ENCODE data around the gene FBXL13. TPM values are rescaled to one million over a fixed set of nuclear protein-coding genes. Genes with fewer than 3 reads are reported as not detected.
"Not testable (repeated sequence)": the region's sequence is repeated elsewhere in the genome, so short reads cannot be mapped to it uniquely, and the experiment has no call there.

Gene FBXL13
- total RNA-seq, 1 experiment from 2014 or later, result 1.3 TPM

DNA sequence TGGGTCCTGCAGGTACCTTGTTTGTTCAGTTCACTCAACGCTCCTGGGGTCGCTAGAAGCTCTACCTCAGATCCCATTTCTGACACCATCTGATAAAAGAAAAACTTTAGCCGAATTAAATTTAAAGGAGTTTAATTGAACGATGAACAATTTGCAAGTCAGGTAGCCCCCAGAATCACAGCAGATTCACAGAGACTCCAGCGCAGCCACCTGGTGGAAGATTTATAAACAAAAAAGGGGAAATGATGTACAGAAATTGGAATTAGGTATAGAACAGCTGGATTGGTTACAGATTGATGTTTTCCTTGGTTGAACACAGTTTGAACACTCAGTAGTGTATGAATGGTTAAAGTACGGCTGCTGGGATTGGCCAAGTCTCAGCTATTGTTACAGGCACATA lies 23.1 kb downstream of the FBXL13 start:
- CTCF ChIA-PET, result no interaction called here
- intact Hi-C loops (cut with micrococcal nuclease; ENCODE audit: unreplicated experiment), result no loop called here
- Mint-ChIP-seq H3K4me3 (ENCODE audit: low read depth, unreplicated experiment) (no peak overlapping the region), H3K27me3 (ENCODE audit: unreplicated experiment) (no peaks in the 10 kb centered on the region), H3K36me3 (ENCODE audit: insufficient read depth, unreplicated experiment) (no peaks in the 10 kb centered on the region), H3K9me3 (ENCODE audit: low read depth, unreplicated experiment) (peaks cover 2% of the 10 kb centered on the region), H3K27ac (ENCODE audit: unreplicated experiment) (no peak overlapping the region), H3K4me1 (ENCODE audit: low read depth, unreplicated experiment) (no peaks in the 10 kb centered on the region)
- DNase-seq, result no peak
- BruUV-seq (replicated peaks), result no TSS peak
- TF ChIP-seq, protein P1, sequence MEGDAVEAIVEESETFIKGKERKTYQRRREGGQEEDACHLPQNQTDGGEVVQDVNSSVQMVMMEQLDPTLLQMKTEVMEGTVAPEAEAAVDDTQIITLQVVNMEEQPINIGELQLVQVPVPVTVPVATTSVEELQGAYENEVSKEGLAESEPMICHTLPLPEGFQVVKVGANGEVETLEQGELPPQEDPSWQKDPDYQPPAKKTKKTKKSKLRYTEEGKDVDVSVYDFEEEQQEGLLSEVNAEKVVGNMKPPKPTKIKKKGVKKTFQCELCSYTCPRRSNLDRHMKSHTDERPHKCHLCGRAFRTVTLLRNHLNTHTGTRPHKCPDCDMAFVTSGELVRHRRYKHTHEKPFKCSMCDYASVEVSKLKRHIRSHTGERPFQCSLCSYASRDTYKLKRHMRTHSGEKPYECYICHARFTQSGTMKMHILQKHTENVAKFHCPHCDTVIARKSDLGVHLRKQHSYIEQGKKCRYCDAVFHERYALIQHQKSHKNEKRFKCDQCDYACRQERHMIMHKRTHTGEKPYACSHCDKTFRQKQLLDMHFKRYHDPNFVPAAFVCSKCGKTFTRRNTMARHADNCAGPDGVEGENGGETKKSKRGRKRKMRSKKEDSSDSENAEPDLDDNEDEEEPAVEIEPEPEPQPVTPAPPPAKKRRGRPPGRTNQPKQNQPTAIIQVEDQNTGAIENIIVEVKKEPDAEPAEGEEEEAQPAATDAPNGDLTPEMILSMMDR (IDR thresholded peaks at IDR 0.05; ENCODE audit: unreplicated experiment), result no peak

DNA sequence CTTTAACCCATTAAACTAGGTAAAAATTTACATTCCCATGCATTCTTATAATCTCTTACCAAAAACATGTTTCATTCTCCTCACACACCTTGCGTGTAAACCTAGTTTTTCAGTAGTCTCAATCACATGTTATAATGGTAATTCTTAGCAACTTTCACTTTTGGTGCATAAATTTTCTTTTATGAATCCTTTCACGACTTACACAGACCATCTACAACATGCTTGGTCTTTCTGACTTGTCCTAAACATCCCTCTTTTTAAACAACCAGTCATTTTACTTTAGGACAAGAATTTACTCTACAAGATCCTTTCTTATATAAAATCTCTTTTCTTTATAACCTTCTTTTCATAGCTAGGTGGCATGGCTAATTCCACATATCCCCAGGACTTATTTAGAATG lies 25.8 kb downstream of the FBXL13 start:
- Mint-ChIP-seq H3K4me1 (ENCODE audit: low read depth, unreplicated experiment) (no peaks in the 10 kb centered on the region), H3K4me3 (ENCODE audit: low read depth, unreplicated experiment) (no peak overlapping the region), H3K27me3 (ENCODE audit: unreplicated experiment) (no peaks in the 10 kb centered on the region), H3K27ac (ENCODE audit: unreplicated experiment) (no peak overlapping the region), H3K36me3 (ENCODE audit: insufficient read depth, unreplicated experiment) (no peaks in the 10 kb centered on the region), H3K9me3 (ENCODE audit: low read depth, unreplicated experiment) (peaks cover 2% of the 10 kb centered on the region)
- intact Hi-C loops (cut with micrococcal nuclease; ENCODE audit: unreplicated experiment), result no loop called here
- no TSS peak for BruUV-seq (replicated peaks)
- DNase-seq, result no peak
- TF ChIP-seq, protein P1 (IDR thresholded peaks at IDR 0.05; ENCODE audit: unreplicated experiment), result no peak
- CTCF ChIA-PET, result no interaction called here

DNA sequence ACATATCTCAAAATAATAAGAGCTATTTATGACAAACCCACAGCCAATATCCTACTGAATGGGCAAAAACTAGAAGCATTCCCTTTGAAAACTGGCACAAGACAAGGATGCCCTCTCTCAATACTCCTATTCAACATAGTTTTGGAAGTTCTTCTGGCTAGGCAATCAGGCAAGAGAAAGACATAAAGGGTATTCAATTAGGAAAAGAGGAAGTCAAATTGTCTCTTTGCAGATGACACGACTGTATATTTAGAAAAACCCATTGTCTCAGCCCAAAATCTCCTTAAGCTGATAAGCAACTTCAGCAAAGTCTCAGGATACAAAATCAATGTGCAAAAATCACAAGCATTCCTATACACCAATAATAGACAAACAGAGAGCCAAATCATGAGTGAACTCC lies 32.8 kb downstream of the FBXL13 start:
- H3K4me1 Mint-ChIP-seq (ENCODE audit: low read depth, unreplicated experiment), result peaks cover 11% of the 10 kb centered on the region
- BruUV-seq (replicated peaks); intact Hi-C loops (cut with micrococcal nuclease; ENCODE audit: unreplicated experiment); H3K27me3 Mint-ChIP-seq (ENCODE audit: unreplicated experiment); H3K4me3 Mint-ChIP-seq (ENCODE audit: low read depth, unreplicated experiment); H3K27ac Mint-ChIP-seq (ENCODE audit: unreplicated experiment); CTCF ChIA-PET; DNase-seq; H3K9me3 Mint-ChIP-seq (ENCODE audit: low read depth, unreplicated experiment); H3K36me3 Mint-ChIP-seq (ENCODE audit: insufficient read depth, unreplicated experiment): not testable (repeated sequence)

DNA sequence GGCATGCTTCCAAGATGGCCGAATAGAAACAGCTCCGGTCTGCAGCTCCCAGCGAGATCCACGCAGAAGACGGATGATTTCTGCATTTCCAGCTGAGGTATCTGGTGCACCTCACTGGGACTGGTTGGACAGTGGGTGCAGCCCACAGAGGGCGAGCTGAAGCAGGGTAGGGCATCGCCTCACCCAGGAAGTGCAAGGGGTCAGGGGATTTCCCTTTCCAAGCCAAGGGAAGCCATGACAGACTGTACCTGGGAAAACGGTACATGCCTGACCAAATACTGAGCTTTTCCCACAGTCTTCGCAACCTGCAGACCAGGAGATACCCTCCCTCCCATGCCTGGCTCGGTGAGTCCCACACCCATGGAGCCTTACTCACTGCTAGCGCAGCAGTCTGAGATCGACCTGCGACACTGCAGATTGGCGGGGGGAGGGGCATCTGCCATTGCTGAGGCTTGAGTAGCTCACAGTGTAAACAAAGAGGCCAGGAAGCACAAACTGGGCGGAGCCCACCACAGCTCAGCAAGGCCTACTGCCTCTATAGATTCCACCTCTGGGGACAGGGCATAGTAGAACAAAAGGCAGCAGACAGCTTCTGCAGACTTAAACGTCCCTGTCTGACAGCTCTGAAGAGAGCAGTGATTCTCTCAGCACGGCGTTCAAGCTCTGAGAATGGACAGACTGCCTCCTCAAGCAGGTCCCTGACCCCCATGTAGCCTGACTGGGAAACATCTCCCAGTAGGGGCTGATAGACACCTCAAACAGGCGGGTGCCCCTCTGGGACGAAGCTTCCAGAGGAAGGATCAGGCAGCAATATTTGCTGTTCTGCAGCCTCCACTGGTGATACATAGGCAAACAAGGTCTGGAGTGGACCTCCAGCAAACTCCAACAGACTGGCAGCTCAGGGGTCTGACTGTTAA lies 36.5 kb downstream of the FBXL13 start:
- H3K36me3 Mint-ChIP-seq (ENCODE audit: insufficient read depth, unreplicated experiment); H3K4me3 Mint-ChIP-seq (ENCODE audit: low read depth, unreplicated experiment); BruUV-seq (replicated peaks); H3K27me3 Mint-ChIP-seq (ENCODE audit: unreplicated experiment); H3K9me3 Mint-ChIP-seq (ENCODE audit: low read depth, unreplicated experiment): not testable (repeated sequence)
- intact Hi-C loops (cut with micrococcal nuclease; ENCODE audit: unreplicated experiment), result loop anchor here (5.0 kb wide), 1 partner anchor 46 kb away; no protein-coding TSS in a partner anchor
- peak overlapping the region; percentile 42 for H3K27ac Mint-ChIP-seq (ENCODE audit: unreplicated experiment)
- peak; percentile 81 for DNase-seq
- peaks cover 11% of the 10 kb centered on the region for H3K4me1 Mint-ChIP-seq (ENCODE audit: low read depth, unreplicated experiment)
- CTCF ChIA-PET, result interaction anchor here (0.6 to 1.3 kb wide), 4 partner anchors 12 to 28 kb away, joined by 3 to 5 read pairs (median 4); no protein-coding TSS in a partner anchor

DNA sequence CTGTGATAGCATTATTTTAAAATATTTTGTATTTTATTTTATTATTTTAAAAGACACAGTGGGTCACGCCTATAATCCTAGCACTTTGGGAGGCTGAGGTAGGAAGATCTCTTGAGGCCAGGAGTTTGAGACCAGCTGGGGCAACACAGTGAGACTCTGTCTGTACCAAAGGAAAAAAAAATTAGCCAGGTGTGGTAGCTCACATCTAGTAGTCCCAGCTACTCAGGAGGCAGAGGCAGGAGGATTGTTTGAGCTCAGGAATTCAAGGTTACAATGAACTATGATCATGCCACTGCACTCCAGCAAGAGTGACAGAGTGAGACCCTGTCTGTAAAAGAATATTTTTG lies 37.1 kb downstream of the FBXL13 start:
- Mint-ChIP-seq H3K36me3 (ENCODE audit: insufficient read depth, unreplicated experiment) (no peaks in the 10 kb centered on the region), H3K27ac (ENCODE audit: unreplicated experiment) (peak overlapping the region; percentile 42), H3K9me3 (ENCODE audit: low read depth, unreplicated experiment) (peaks cover 5% of the 10 kb centered on the region), H3K4me1 (ENCODE audit: low read depth, unreplicated experiment) (peaks cover 11% of the 10 kb centered on the region), H3K27me3 (ENCODE audit: unreplicated experiment) (no peaks in the 10 kb centered on the region), H3K4me3 (ENCODE audit: low read depth, unreplicated experiment) (no peak overlapping the region)
- CTCF ChIA-PET, result interaction anchor here (1.1 to 1.3 kb wide), 2 partner anchors 11 to 24 kb away, joined by 3 read pairs; no protein-coding TSS in a partner anchor
- intact Hi-C loops (cut with micrococcal nuclease; ENCODE audit: unreplicated experiment), result loop anchor here (5.0 kb wide), 1 partner anchor 45 kb away; no protein-coding TSS in a partner anchor
- TF ChIP-seq, protein P1 (IDR thresholded peaks at IDR 0.05; ENCODE audit: unreplicated experiment), result no peak
- no TSS peak for BruUV-seq (replicated peaks)
- no peak for DNase-seq

DNA sequence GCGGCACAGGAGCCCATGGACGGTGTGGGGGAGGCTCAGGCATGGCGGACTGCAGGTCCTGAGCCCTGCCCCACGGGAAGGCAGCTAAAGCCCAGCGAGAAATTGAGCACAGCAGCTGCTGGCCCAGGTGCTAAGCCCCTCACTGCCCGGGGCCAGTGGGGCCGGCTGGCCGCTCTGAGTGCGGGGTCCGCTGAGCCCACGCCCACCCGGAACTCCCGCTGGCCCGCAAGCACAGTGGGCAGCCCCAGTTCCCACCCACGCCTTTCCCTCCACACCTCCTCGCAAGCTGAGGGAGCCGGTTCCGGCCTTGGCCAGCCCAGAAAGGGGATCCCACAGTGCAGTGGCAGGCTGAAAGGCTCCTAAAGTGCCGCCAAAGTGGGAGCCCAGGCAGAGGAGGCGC lies 40.3 kb downstream of the FBXL13 start:
- H3K4me3 Mint-ChIP-seq (ENCODE audit: low read depth, unreplicated experiment); CTCF ChIA-PET; H3K4me1 Mint-ChIP-seq (ENCODE audit: low read depth, unreplicated experiment); H3K27ac Mint-ChIP-seq (ENCODE audit: unreplicated experiment); H3K9me3 Mint-ChIP-seq (ENCODE audit: low read depth, unreplicated experiment); intact Hi-C loops (cut with micrococcal nuclease; ENCODE audit: unreplicated experiment); DNase-seq; BruUV-seq (replicated peaks); H3K36me3 Mint-ChIP-seq (ENCODE audit: insufficient read depth, unreplicated experiment); H3K27me3 Mint-ChIP-seq (ENCODE audit: unreplicated experiment): not testable (repeated sequence)
